GM21526 (cell line): Measurements from ENCODE around the gene MRAP.
A peak's percentile ranks its signal among the peaks of the same experiment; 100 is the strongest.
"Not testable (repeated sequence)": the region's sequence is repeated elsewhere in the genome, so short reads cannot be mapped to it uniquely, and the experiment has no call there.

Source experiments
- ATAC-seq: cut with Tn5 transposase; IDR thresholded peaks from one replicate; pipeline ENCODE4 v1.9.1; 2021; ENCODE audit warnings: moderate library complexity; ENCODE audit not compliant: unreplicated experiment, low FRiP score

Gene MRAP

DNA sequence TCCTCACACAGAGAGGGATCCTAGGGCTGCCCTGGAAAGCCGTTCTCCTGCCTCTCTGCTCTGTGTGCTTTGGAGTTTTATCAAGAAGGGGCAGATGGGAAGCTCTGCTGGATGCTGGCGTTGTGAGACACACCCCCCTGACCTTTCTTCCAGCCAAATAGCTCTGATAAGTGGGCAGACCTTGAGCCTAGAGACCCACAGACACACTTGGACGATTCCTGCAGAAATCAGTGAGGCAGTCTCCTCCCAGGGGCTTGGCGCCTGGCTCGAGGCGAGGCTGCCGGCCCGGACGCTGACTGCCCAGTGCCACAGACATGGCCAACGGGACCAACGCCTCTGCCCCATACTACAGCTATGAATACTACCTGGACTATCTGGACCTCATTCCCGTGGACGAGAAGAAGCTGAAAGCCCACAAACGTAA lies at the start of gene MRAP:
Gene MRAP, plus strand, starts transcription at position 198 of the 424 bp plus-strand sequence. Its CDS starts 117 bp downstream, at position 315.
- no peak for ATAC-seq

DNA sequence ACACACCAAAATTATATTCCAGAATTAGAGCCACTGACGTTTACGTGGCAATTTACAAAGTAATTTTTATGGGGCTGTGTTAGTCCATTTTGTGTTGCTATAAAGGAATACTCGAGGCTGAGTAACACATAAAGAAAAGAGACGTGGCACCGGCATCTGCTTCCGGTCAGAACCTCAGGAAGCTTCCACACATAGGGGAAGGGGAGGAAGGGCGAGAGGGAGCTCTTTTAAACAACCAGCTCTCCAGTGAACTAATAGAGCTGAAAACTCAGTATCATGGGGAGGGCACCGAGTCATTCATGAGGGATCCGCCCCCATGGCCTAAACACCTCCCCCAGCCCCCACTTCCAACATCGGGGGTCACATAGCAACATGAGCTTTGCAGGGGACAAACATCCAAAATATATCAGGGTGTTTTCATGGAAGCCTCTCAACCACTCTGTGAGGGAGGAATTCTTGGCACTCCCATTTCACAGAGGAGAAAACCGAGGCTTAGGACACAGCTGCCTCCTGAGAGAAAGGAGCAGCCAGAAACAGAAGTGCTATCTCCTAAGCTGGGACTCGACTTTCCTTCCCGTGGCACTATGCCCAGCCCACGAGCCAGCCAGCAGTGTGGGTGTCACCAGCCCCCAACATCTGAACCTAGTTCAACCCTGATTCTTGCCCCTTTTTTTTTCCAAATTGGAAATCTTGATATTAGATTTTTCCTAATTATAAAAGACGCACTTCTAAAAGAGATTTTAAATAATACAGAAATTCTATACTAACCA lies 49.0 kb upstream of the MRAP start:
- ATAC-seq = no peak

DNA sequence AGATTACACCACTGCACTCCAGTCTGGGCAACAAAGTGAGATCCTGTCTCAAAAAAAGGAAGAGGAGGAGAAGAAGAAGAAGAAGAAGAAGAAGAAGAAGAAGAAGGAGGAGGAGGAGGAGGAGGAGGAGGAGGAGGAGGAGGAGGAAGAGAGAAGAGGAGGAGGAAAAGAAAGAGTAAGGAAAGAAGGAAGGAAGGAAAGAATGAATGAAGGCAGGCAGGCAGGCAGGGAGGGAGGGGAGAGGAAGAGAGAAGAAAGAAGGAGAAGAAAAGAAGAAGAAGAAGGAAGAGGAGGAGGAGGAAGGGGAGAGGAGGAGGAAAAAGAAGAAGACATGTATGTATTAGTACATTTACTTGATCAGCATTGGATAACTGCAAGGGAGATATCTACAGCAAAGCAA lies 46.5 kb upstream of the MRAP start:
- ATAC-seq = no peak

DNA sequence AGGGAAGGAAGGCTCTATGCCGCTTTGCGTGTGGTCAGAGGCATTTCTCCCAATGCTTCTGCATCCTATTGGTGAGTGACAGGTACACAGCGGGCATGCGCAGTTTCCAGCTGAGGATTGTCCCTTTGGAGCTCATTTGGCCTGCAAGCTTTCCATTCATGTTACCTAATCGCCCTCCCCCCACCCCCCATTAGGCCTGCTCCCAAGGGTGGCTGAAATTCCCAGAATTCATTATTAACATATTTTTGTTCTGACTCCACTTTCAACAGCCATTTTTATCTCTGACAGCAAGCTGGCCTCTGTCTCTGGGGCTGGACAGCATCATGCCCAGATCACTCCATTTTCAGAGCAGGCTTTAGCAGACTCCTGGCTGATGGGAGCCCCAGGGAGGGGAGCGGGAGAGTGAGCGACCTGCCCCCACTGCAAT lies 45.4 kb upstream of the MRAP start:
- ATAC-seq = no peak

DNA sequence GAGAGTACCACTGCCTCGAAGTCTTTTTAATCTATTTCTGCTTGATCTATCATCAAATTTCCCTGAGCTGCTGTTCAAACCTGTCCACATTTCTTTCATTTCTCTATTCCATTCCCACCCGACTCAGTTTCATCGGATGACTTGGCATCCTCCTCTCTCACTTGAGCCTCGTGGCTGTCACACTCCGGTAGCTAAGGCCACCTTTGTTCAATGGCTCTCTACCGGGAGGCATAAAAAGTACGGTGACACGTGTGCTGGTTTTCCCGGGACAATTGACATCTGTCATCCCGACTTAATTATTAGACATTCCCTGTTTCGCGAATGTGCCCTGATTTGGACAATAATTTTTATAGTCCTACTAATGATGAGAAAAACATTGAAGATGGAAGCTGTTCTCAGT lies 42.4 kb upstream of the MRAP start:
- ATAC-seq = no peak

DNA sequence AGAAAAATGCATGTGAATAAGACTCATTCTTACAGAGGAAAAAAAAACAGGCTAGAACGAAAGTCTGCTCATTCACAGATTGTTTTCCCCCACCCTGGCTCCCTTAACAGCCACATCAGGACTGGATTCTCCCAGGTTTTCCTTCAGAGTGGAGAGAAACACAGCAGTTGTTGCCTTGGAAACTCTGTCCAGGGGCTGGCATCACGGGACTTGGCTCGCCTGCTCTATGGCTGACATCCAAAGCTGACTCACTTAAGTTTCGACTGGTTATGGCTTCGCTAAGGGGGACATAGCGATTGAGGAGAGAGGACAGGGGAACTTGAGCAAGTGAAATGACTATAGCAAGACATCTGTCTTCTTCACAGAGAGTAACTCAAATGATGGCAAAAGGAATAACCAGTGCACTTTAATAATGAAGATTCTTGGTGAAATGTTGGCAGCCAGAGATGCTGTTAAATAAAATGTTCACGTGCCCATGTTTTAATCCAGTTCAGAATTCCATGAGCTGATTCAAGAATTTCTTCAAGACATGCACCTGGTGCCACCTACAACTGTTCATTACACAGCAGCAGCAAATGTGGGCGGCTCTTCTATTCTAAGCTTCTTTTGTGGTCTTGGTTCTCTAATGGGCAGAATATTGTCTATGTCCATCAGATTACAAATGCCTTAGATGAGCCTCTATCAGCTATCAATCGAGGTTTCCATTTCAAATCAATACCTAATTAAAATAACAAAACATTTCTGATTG lies 41.6 kb upstream of the MRAP start:
- no peak for ATAC-seq

DNA sequence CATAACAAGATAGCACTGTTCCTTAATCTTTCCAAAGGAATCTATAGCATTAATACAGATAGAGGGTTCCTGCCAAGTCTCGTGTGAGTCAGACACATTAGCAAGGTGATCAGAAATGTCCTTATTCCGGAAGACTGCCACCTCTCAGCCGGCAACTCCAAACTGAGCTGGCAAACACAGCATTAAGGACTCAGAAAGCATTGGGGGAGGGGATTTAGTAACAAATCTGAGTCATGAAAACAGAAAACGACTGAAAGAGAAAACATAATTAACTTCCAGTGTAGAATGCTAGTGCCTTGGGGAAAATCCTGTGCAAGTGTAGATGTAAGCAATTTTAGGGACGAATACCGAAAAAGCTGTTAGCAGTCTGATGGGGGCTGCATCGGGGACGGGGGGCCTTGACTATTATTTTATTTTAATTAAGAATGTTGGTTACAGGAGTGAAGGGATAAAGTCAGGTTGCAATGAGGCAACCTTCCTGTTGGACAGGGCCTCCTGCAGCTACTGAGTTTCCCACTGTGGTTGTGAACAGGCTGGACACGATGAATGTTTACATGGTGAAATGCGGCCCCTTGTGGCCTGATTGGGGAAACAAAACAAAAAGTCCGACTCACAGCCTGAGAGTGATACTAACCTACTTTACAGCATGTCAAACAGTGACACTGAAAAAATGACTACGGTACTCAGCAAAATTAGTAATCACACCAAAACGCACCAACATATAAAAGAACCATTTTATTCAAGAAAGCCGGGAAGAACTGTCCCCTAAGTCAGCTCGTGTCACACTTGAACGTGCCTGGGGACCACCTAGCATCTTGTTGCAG lies 40.5 kb upstream of the MRAP start:
- peak; percentile 63 for ATAC-seq

DNA sequence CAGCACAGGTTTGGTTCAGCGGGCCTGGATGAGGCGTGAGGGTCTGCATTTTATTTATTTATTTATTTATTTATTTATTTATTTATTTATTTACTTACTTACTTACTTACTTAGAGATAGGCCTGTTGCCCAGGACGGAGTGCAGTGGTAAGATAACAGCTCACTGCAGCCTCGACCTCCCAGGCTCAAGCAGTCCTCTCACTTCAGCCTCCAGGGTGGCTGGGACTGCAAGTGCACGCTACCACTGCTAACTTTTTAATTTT lies 39.9 kb upstream of the MRAP start:
- ATAC-seq = not testable (repeated sequence)

DNA sequence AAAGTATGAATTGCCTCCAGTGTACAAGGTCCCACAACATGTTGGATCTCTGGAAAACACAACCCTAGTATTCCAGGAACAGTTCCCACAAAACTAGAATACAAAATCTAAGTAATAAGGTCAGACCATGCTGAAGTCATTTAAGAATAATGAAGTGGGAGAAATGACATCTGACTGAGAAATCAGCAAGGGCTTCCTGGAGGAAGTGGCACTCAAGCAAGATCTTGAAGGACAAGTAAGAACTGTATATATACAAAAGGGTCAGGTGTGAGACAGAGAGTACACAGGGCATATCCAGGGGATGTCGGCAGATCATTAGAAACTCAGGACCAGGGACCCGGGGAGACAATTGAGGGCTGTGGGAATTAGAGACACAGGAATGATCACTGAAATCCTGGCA lies 38.5 kb upstream of the MRAP start:
- ATAC-seq = no peak

DNA sequence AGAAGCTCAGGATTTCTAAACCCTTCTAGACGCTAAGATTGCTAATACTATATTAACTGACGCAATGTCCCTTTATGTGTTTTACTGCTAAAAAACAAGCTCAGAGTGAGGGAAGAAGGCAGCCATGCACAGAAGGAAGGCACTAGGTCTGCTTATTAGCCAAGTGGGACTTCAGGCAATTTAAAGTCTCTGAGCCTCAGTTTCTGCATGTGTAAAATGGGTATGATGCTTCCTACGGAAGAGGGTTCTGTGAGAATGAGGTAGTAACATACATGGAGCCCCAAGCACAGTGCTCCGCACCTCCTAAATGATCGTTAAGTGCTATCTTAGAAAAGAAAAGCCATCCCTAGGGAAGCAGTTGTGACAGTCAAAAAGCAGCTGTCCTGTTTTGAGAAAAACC lies 36.7 kb upstream of the MRAP start:
- no peak for ATAC-seq

DNA sequence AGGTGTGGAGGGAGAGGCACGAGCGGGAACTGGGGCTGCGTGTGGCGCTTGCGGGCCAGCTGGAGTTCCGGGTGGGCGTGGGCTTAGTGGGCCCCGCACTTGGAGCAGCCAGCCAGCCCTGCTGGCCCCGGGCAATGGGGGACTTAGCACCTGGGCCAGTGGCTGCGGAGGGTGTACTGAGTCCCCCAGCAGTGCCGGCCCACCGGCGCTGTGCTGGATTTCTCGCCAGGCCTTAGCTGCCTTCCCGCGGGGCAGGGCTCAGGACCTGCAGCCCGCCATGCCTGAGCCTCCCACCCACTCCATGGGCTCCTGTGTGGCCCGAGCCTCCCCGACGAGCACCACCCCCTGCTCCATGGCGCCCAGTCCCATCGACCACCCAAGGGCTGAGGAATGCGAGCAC lies 33.3 kb upstream of the MRAP start:
- not testable (repeated sequence) for ATAC-seq

DNA sequence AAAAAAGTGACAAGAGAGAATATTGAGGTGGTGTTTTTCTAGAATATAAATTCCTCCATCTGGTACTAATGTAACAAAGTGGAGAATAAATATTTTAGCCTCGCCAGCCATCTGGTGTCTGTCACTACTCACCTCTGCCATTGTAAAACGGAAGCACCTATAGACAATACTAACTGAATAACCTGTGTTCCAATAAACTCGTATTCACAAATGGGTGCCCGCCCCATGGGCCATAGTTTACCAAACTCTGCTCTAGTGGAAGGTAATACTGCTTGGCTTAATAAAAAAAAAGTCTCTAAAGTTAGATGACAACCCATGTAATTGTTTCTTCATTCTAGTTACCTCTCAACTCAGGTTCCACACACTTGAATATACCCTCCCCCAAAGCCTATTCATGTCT lies 27.9 kb upstream of the MRAP start:
- ATAC-seq = no peak

DNA sequence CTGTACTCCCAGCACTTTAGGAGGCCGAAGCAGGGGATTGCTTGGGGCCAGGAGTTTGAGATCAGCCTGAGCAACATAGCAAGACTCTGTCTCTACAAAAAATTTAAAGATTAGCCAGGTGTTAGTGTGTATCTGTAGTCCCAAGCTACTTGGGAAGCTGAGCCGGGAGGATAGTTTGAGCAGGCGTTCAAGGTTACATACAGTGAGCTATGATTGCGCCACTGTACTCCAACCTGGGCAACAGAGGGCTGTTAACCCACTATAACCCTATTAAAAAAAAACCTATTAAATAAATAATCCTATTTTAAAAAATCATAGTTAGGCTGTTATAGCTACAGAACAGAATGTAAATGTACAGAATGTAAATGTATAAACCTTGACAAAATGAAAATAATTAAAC lies 22.0 kb upstream of the MRAP start:
- ATAC-seq = no peak

DNA sequence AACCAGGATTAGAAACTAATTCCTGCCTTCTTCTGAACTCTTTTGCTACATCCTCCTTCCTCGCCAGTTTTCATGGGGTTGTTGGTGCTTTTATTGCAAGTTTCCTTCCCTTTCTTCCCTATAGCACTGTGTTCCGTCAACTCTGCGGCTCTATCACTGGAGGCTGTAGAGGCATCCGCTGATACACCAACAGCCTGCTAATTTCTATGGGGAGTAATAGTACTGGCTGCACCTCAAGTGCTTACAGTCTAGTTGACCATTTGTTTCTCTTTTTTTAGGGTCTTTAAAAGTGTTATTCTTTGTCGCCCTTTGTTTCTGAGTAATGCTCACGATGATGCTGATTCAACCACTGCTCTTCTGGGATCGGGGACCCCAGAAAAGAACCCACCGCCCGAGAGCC lies 20.6 kb upstream of the MRAP start:
- no peak for ATAC-seq

DNA sequence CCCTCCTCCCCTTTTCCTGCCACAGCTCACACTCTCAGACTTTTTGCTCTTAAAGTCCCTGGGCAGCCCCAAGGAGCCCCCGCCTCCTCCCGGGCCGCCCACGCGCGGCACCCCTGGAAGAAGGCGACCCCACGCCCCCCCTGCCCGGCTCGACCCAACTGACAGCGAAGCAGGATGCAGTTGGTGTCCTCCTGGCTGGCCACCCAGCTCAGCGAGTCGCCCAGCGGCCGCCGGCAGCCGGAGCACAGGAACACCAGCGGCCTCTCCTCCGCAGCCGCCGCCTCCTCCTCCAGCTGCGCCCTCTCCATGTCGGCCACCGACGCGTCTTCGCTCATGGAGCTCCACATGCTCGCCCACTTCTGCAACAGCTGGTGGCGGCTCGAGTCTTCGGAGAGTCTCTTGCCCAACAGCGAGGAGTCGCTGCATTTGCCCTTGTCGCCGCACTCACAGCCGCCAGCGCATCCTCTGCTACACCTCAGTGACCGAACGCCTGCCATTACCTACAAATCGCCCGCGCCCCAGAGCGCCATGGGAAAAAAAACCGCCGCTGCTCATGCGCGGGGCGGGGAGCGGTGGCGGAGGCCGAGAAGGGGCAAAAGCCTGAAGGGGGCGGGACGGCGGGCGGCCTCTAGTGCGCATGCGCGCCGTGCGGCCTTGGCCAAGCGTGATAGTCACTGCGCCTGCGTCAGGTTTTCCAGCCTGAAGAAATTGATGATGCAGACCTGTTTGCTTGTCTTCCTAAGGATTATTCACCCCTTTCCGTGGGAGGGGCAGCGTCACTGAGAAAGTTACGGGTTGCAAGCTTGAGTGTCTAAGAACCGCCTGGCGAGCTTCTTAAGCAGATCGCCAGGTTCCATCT lies 19.9 kb upstream of the MRAP start, which contains the start of gene MIS18A:
Gene MIS18A, minus strand, starts transcription at position 532 of the 859 bp plus-strand sequence. Its CDS starts 35 bp downstream, at position 497.
- peak; percentile 95 for ATAC-seq

DNA sequence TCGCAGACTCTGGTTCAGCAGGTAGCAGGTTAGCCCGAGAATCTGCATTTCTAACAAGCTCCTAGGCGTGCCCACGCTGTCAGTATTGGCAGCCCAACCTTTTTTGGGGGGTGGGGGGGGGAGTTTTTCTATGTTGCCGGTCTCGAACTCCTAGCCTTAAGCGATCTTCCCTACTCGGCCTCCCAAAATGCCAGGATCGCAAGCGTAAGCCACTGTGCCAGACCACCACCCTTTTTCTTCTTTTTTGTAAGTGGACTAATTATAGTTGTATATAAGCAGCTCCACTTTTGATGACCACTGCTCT lies 19.3 kb upstream of the MRAP start:
- ATAC-seq = no peak

DNA sequence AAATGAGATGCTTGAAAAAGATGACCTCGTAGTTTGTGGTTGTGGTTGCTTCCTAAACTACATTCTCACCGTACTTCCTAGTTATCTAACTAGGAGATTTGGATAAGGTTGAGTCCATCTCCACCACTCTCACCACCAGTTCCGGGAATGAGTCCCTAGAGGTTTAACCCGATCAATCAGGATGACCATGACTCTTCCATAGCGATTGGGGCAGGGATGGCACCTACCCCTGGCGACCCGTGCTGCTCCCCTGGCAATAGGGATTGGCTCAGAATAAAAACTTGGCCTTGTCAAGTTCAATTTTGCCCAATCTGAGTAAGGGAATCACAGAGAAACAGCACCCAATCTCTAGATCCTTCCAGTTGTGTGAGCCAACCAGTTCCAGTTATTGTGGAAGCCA lies 17.1 kb upstream of the MRAP start:
- ATAC-seq = no peak

DNA sequence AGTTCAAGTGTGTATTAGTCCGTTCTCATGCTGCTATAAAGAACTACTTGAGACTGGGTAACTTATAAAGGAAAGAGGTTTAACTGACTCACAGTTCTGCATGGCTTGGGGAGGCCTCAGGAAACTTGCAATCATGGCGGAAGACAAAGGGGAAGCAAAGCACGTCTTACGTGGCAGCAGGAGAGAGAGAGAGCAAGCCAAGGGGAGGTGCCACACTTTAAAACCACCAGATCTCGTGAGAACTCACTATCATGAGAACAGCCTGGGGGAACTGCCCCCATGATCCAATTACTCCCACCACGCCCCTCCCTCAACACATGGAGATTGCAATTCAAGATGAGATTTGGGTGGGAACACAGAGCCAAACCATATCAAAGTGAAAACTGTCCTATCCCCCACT lies 15.7 kb upstream of the MRAP start:
- no peak for ATAC-seq

DNA sequence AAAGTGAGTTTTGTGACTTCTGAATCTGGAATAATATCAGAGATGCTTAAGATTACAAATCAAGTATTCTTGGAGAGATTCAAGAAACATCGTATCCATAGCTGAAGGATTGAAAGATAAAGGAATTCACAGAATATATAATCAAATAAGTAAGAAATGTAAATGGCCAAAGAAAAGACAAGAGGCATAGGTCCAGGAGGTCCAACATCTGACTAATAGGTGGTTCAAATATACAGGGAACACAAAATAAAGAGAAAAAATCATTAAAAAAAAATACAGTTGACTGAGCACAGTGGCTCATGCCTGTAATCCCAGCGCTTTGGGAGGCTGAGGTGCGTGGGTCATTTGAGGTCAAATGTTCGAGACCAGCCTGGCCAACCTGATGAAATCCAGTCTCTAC lies 13.2 kb upstream of the MRAP start:
- no peak for ATAC-seq

DNA sequence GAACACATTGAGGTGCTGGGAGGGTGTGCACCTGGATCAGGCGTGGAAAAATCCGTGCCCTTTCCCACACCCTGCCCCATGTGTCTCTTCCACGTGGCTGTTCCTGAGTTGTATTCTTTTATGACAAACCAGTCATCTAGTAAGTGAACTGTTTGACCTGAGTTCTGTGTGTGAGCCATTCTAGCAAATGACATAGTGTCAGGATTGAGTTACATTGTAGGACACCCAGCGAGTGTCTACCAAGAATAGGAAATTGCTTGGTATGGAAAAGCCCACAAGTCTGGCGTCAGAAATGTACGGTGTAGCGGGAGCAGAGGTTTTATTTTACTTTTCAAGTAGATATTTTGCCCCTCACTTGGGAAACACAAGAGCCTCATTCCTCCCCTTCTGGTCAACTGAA lies 1.2 kb upstream of the MRAP start:
- no peak for ATAC-seq

DNA sequence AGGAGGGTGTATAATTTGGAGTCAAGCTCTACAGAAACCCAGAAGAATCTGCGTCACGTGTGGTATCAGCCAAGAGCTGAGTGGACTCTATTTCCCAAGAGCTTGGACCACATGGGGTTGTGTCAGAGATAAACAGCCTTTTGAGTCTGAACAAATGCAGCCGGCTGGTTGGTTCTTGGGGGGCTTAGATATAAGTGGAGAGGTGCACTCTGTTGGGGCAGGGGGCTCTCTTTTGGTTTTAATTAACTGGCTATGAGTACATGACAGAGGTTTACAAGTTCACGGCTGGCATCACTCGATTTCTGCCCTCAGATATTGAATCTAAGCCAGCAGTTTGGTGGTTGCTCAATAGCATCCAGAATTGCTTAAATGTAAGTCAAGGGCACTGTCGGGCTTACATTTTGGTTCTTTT lies 501 bp upstream of the MRAP start:
- no peak for ATAC-seq
